Measurements from ENCODE around the gene MAPK6.
A peak's percentile ranks its signal among the peaks of the same experiment; 100 is the strongest.

MAPK6 gene

GRCh38 chr15:52018693-52019393 lies at the start of gene MAPK6:
TSS of gene MAPK6 (plus strand) at chr15:52019219. CDS start at chr15:52046461, 27,242 bp downstream.
- H3K4me1 Mint-ChIP-seq: peaks cover 38% of the 10 kb centered on the region
- peak; percentile 88 for DNase-seq (ENCODE audit: low spot score in 2 of 2)
- no peaks in the 10 kb centered on the region for H3K27me3 Mint-ChIP-seq

GRCh38 chr15:51969728-51970127 lies 49.3 kb upstream of the MAPK6 start:
- ATAC-seq (replicated peaks; ENCODE audit: extremely low read depth, poor library complexity, severe bottlenecking) (no peak), DNase-seq (ENCODE audit: low spot score in 2 of 2) (no peak)
- H3K27me3 Mint-ChIP-seq: no peaks in the 10 kb centered on the region
- H3K4me3 Mint-ChIP-seq: no peak overlapping the region
- H3K4me1 Mint-ChIP-seq: peaks cover 35% of the 10 kb centered on the region
- peaks cover 26% of the 10 kb centered on the region for H3K36me3 Mint-ChIP-seq (ENCODE audit: insufficient read depth)
- H3K27ac Mint-ChIP-seq (ENCODE audit: low read depth): no peak overlapping the region
- no peaks in the 10 kb centered on the region for H3K9me3 Mint-ChIP-seq

More at GRCh38 chr15:52018693-52019393, at the start of gene MAPK6:
- H3K9me3 Mint-ChIP-seq: no peaks in the 10 kb centered on the region
- H3K27ac Mint-ChIP-seq (ENCODE audit: low read depth): peak within 1 kb of the TSS; percentile 93
- peaks cover 20% of the 10 kb centered on the region for H3K36me3 Mint-ChIP-seq (ENCODE audit: insufficient read depth)
- peak; percentile 87 for ATAC-seq (replicated peaks; ENCODE audit: extremely low read depth, poor library complexity, severe bottlenecking)
- H3K4me3 Mint-ChIP-seq: peak within 1 kb of the TSS; percentile 96

- Mint-ChIP-seq H3K9me3 (no peaks in the 10 kb centered on the region), H3K27ac (ENCODE audit: low read depth) (peak overlapping the region; percentile 98), H3K4me3 (peak overlapping the region; percentile 98), H3K36me3 (ENCODE audit: insufficient read depth) (peaks cover 26% of the 10 kb centered on the region), H3K4me1 (peaks cover 32% of the 10 kb centered on the region), H3K27me3 (no peaks in the 10 kb centered on the region)
- ATAC-seq (replicated peaks; ENCODE audit: extremely low read depth, poor library complexity, severe bottlenecking): no peak
- DNase-seq (ENCODE audit: low spot score in 2 of 2): no peak
Measured at GRCh38 chr15:51970132-51970817, 48.7 kb upstream of the MAPK6 start.

- ATAC-seq (replicated peaks; ENCODE audit: extremely low read depth, poor library complexity, severe bottlenecking) (no peak), DNase-seq (ENCODE audit: low spot score in 2 of 2) (no peak)
- Mint-ChIP-seq H3K4me1 (peaks cover 25% of the 10 kb centered on the region), H3K4me3 (peak overlapping the region; percentile 98), H3K9me3 (no peaks in the 10 kb centered on the region), H3K36me3 (ENCODE audit: insufficient read depth) (peaks cover 23% of the 10 kb centered on the region), H3K27me3 (no peaks in the 10 kb centered on the region), H3K27ac (ENCODE audit: low read depth) (peak overlapping the region; percentile 98)
Measured at GRCh38 chr15:51971032-51971374, 48.0 kb upstream of the MAPK6 start.

GRCh38 chr15:51971375-51972133 lies 47.5 kb upstream of the MAPK6 start, which contains the start of gene LEO1:
TSS of gene LEO1 (minus strand) at chr15:51971778. CDS start at chr15:51971745, 33 bp downstream.
- peak; percentile 76 to 86 for DNase-seq (ENCODE audit: low spot score in 2 of 2)
- peaks cover 22% of the 10 kb centered on the region for H3K36me3 Mint-ChIP-seq (ENCODE audit: insufficient read depth)
- peak; percentile 91 for ATAC-seq (replicated peaks; ENCODE audit: extremely low read depth, poor library complexity, severe bottlenecking)
- no peaks in the 10 kb centered on the region for H3K27me3 Mint-ChIP-seq
- H3K27ac Mint-ChIP-seq (ENCODE audit: low read depth): peak within 1 kb of the TSS; percentile 98
- peaks cover 20% of the 10 kb centered on the region for H3K4me1 Mint-ChIP-seq
- no peaks in the 10 kb centered on the region for H3K9me3 Mint-ChIP-seq
- peak within 1 kb of the TSS; percentile 98 for H3K4me3 Mint-ChIP-seq

GRCh38 chr15:51973220-51973619 lies 45.8 kb upstream of the MAPK6 start:
- no peak overlapping the region for H3K27ac Mint-ChIP-seq (ENCODE audit: low read depth)
- H3K36me3 Mint-ChIP-seq (ENCODE audit: insufficient read depth): peaks cover 19% of the 10 kb centered on the region
- no peak for DNase-seq (ENCODE audit: low spot score in 2 of 2)
- ATAC-seq (replicated peaks; ENCODE audit: extremely low read depth, poor library complexity, severe bottlenecking): no peak
- H3K27me3 Mint-ChIP-seq: no peaks in the 10 kb centered on the region
- H3K4me3 Mint-ChIP-seq: no peak overlapping the region
- no peaks in the 10 kb centered on the region for H3K9me3 Mint-ChIP-seq
- H3K4me1 Mint-ChIP-seq: peaks cover 20% of the 10 kb centered on the region

- Mint-ChIP-seq H3K4me3 (no peak overlapping the region), H3K36me3 (ENCODE audit: insufficient read depth) (peaks cover 19% of the 10 kb centered on the region), H3K9me3 (no peaks in the 10 kb centered on the region), H3K27me3 (no peaks in the 10 kb centered on the region), H3K4me1 (peaks cover 20% of the 10 kb centered on the region), H3K27ac (ENCODE audit: low read depth) (no peak overlapping the region)
- ATAC-seq (replicated peaks; ENCODE audit: extremely low read depth, poor library complexity, severe bottlenecking): no peak
- no peak for DNase-seq (ENCODE audit: low spot score in 2 of 2)
Measured at GRCh38 chr15:51973775-51974174, 45.2 kb upstream of the MAPK6 start.

- ATAC-seq (replicated peaks; ENCODE audit: extremely low read depth, poor library complexity, severe bottlenecking) (peak; percentile 98), DNase-seq (ENCODE audit: low spot score in 2 of 2) (peak in 1 of 2 donors; percentile 60)
- peaks cover 11% of the 10 kb centered on the region for H3K4me1 Mint-ChIP-seq
- no peaks in the 10 kb centered on the region for H3K27me3 Mint-ChIP-seq
- H3K36me3 Mint-ChIP-seq (ENCODE audit: insufficient read depth): peaks cover 4% of the 10 kb centered on the region
- H3K9me3 Mint-ChIP-seq: no peaks in the 10 kb centered on the region
- peak overlapping the region; percentile 82 for H3K27ac Mint-ChIP-seq (ENCODE audit: low read depth)
- H3K4me3 Mint-ChIP-seq: peak overlapping the region; percentile 63
Measured at GRCh38 chr15:51982013-51982769, 36.8 kb upstream of the MAPK6 start.

- H3K4me3 Mint-ChIP-seq: no peak overlapping the region
- ATAC-seq (replicated peaks; ENCODE audit: extremely low read depth, poor library complexity, severe bottlenecking): no peak
Measured at GRCh38 chr15:51982770-51983103, 36.3 kb upstream of the MAPK6 start.

GRCh38 chr15:51991141-51991540 lies 27.9 kb upstream of the MAPK6 start:
- Mint-ChIP-seq H3K4me1 (no peaks in the 10 kb centered on the region), H3K36me3 (ENCODE audit: insufficient read depth) (no peaks in the 10 kb centered on the region), H3K9me3 (no peaks in the 10 kb centered on the region), H3K27me3 (no peaks in the 10 kb centered on the region), H3K4me3 (no peak overlapping the region), H3K27ac (ENCODE audit: low read depth) (no peak overlapping the region)
- DNase-seq (ENCODE audit: low spot score in 2 of 2) (no peak), ATAC-seq (replicated peaks; ENCODE audit: extremely low read depth, poor library complexity, severe bottlenecking) (no peak)

More at GRCh38 chr15:51982770-51983103, 36.3 kb upstream of the MAPK6 start:
- peaks cover 11% of the 10 kb centered on the region for H3K4me1 Mint-ChIP-seq
- H3K36me3 Mint-ChIP-seq (ENCODE audit: insufficient read depth): peaks cover 4% of the 10 kb centered on the region
- H3K27me3 Mint-ChIP-seq: no peaks in the 10 kb centered on the region
- DNase-seq (ENCODE audit: low spot score in 2 of 2): no peak
- H3K9me3 Mint-ChIP-seq: no peaks in the 10 kb centered on the region
- no peak overlapping the region for H3K27ac Mint-ChIP-seq (ENCODE audit: low read depth)

GRCh38 chr15:51992953-51993352 lies 26.1 kb upstream of the MAPK6 start:
- no peak overlapping the region for H3K4me3 Mint-ChIP-seq
- no peak for DNase-seq (ENCODE audit: low spot score in 2 of 2)
- H3K36me3 Mint-ChIP-seq (ENCODE audit: insufficient read depth): peaks cover 4% of the 10 kb centered on the region
- H3K4me1 Mint-ChIP-seq: no peaks in the 10 kb centered on the region
- H3K9me3 Mint-ChIP-seq: no peaks in the 10 kb centered on the region
- H3K27ac Mint-ChIP-seq (ENCODE audit: low read depth): no peak overlapping the region
- no peaks in the 10 kb centered on the region for H3K27me3 Mint-ChIP-seq
- ATAC-seq (replicated peaks; ENCODE audit: extremely low read depth, poor library complexity, severe bottlenecking): no peak

GRCh38 chr15:52002351-52002750 lies 16.7 kb upstream of the MAPK6 start:
- H3K4me3 Mint-ChIP-seq: no peak overlapping the region
- no peaks in the 10 kb centered on the region for H3K9me3 Mint-ChIP-seq
- no peaks in the 10 kb centered on the region for H3K27me3 Mint-ChIP-seq
- H3K27ac Mint-ChIP-seq (ENCODE audit: low read depth): no peak overlapping the region
- H3K4me1 Mint-ChIP-seq: no peaks in the 10 kb centered on the region
- no peak for ATAC-seq (replicated peaks; ENCODE audit: extremely low read depth, poor library complexity, severe bottlenecking)
- H3K36me3 Mint-ChIP-seq (ENCODE audit: insufficient read depth): peaks cover 3% of the 10 kb centered on the region
- no peak for DNase-seq (ENCODE audit: low spot score in 2 of 2)
